K562 (cell line): Measurements from ENCODE around the gene WFIKKN1. TPM values are rescaled to one million over a fixed set of nuclear protein-coding genes. Genes with fewer than 3 reads are reported as not detected.

Experiments used
- CBFB ChIP-seq: sonication (generic); formaldehyde crosslinking; IDR thresholded peaks from 2 replicates; pipeline ENCODE4 v1.4.0; 2020; ENCODE audit warnings: mild to moderate bottlenecking, missing genetic modification reagents
- CHD2 ChIP-seq: IDR thresholded peaks from 2 replicates; pipeline ENCODE4 v1.6.1; 2011; ENCODE audit warnings: low read depth, low read length
- CREM ChIP-seq: IDR thresholded peaks from 2 replicates; pipeline ENCODE4 v1.6.1; 2014; ENCODE audit warnings: antibody characterized with exemption, low read depth
- ELF1 ChIP-seq: fragments of 200-800 bp; sonication (Bioruptor generic); IDR thresholded peaks from 2 replicates; pipeline ENCODE4 v1.6.1; 2016; ENCODE audit warnings: missing genetic modification characterization, missing compliant biosample characterization
- ETS1 ChIP-seq: conservative IDR thresholded peaks from 2 replicates; pipeline ENCODE4 v1.6.1; 2011; ENCODE audit warnings: low read depth, mild to moderate bottlenecking, low read length; ENCODE audit not compliant: control insufficient read depth
- ETV5 ChIP-seq: sonication (generic); formaldehyde crosslinking; IDR thresholded peaks from 2 replicates; pipeline ENCODE4 v1.4.0; 2020; ENCODE audit warnings: low read depth, mild to moderate bottlenecking, missing genetic modification reagents
- JUNB ChIP-seq: fragments of 450-650 bp; formaldehyde crosslinking; conservative IDR thresholded peaks from 2 replicates; pipeline ENCODE4 v1.4.0; 2020; ENCODE audit warnings: mild to moderate bottlenecking
- KDM5B ChIP-seq: fragments of 200-600 bp; sonication (generic); IDR thresholded peaks from 2 replicates; pipeline ENCODE4 v1.6.1; 2012; ENCODE audit warnings: low read depth, mild to moderate bottlenecking, moderate library complexity, low read length, control low read depth, inconsistent platforms; ENCODE audit not compliant: insufficient replicate concordance
- MCM5 ChIP-seq: fragments of 450-650 bp; IDR thresholded peaks from 2 replicates; pipeline ENCODE4 v1.6.1; 2016; ENCODE audit warnings: low read depth
- PML ChIP-seq: IDR thresholded peaks from 2 replicates; pipeline ENCODE4 v1.6.1; 2012; ENCODE audit warnings: low read length, inconsistent platforms
- PYGO2 ChIP-seq: fragments of 450-650 bp; IDR thresholded peaks from 2 replicates; pipeline ENCODE4 v1.6.1; 2016; ENCODE audit warnings: mild to moderate bottlenecking, missing genetic modification characterization, moderate library complexity, missing compliant biosample characterization
- RB1 ChIP-seq: fragments of 450-650 bp; IDR thresholded peaks from 2 replicates; pipeline ENCODE4 v1.6.1; 2017; ENCODE audit warnings: low read depth, mild to moderate bottlenecking
- RBFOX2 ChIP-seq: fragments of 200-400 bp; formaldehyde crosslinking; IDR thresholded peaks from 2 replicates; pipeline ENCODE4 v1.6.1; 2017; ENCODE audit warnings: low read depth, mild to moderate bottlenecking, low read length, moderate library complexity
- SUPT5H ChIP-seq: fragments of 450-650 bp; IDR thresholded peaks from 2 replicates; pipeline ENCODE4 v1.6.1; 2016
- TAF15 ChIP-seq: fragments of 200-400 bp; formaldehyde crosslinking; IDR thresholded peaks from 2 replicates; pipeline ENCODE4 v1.6.1; 2017; ENCODE audit warnings: mild to moderate bottlenecking, low read depth, low read length, moderate library complexity
- TFAM ChIP-seq: fragments of 250-450 bp; sonication (Bioruptor Pico); conservative IDR thresholded peaks from 2 replicates; pipeline ENCODE4 v1.5.0; 2021; ENCODE audit warnings: mild to moderate bottlenecking, moderate library complexity
- XRCC4 ChIP-seq: IDR thresholded peaks from one replicate; pipeline ENCODE4 v1.6.1; 2011; ENCODE audit not compliant: insufficient read depth, insufficient read length; ENCODE audit errors: extremely low read depth
- YBX1 ChIP-seq: fragments of 450-650 bp; IDR thresholded peaks from 2 replicates; pipeline ENCODE4 v1.7.1; 2016; ENCODE audit warnings: mild to moderate bottlenecking
- ZBED1 ChIP-seq: IDR thresholded peaks from 2 replicates; pipeline ENCODE4 v1.6.1; 2014
- ZNF263 ChIP-seq: sonication (generic); formaldehyde crosslinking; IDR thresholded peaks from 2 replicates; pipeline ENCODE4 v1.8.0; 2022; ENCODE audit warnings: mild to moderate bottlenecking, missing genetic modification reagents, borderline replicate concordance
- ZNF282 ChIP-seq: sonication (generic); formaldehyde crosslinking; IDR thresholded peaks from 2 replicates; pipeline ENCODE4 v1.8.1; 2023; ENCODE audit warnings: missing genetic modification reagents
- polyA plus RNA-seq, 8 experiments: library from polyadenylated mRNA; depleted of rRNA in 4 of 8; stranded (reverse) in 5 of 8; unstranded in 3 of 8; fragments of >200 nt; fragmentation: Nextera tagmentation in 2 of 8; fragmentation: Illumina TruSeq in 1 of 8; extraction: Ambion mirVana in 2 of 8; extraction: Trizol in 1 of 8; gene quantifications; 2 replicates each; pipeline versions ENCODE4 v1.2.1 to v1.2.3, GENCODE V29; 2011 to 2014; ENCODE audit warnings: inconsistent platforms in 1 of 8, missing spikeins in 1 of 8
- total RNA-seq, 7 experiments: library from RNA; depleted of rRNA in 6 of 7; stranded (reverse); fragments of >200 nt in 6 of 7; fragmentation: Illumina TruSeq in 2 of 7; extraction: Trizol in 2 of 7; gene quantifications; 2 replicates each; pipeline versions ENCODE4 v1.2.1 to v1.2.3, GENCODE V29; 2011 to 2021; ENCODE audit warnings: low replicate concordance in 1 of 7
- TF ChIP-seq, protein P1 (sequence below), 2 experiments: IDR thresholded peaks; 2 replicates each; pipeline ENCODE4 v1.6.1; 2012; ENCODE audit warnings: improper control_type of control experiment in 2 of 2, low read depth in 2 of 2, low read length in 2 of 2, borderline replicate concordance in 1 of 2

WFIKKN1 gene
- total and polyA plus RNA-seq, 9 of the 15 experiments (the other 6 are each of a cell fraction or from before 2014, with no cell fraction given) = 0.14 to 1.1 (median 0.50) TPM; not detected in 4

GRCh38 chr16:680967-681745, 50.4 kb downstream of the WFIKKN1 start (continued):
- TF ChIP-seq MCM5 = no peak
- TF ChIP-seq PML = 0 out of 2 replicates have a peak, but pooled peaks have one; percentile 7
- no peak for TF ChIP-seq PYGO2 (tag)
- TF ChIP-seq ZNF282 (CRISPR knock-in tag) = 0 out of 2 replicates have a peak, but pooled peaks have one; percentile 62
- peak; percentile 34; the same call in 1 of the 2 replicates for TF ChIP-seq ZBED1
- no peak for TF ChIP-seq CBFB (CRISPR knock-in tag)
- no peak for TF ChIP-seq XRCC4
- no peak for TF ChIP-seq CREM
- TF ChIP-seq ZNF263 (CRISPR knock-in tag) = 0 out of 2 replicates have a peak, but pooled peaks have one; percentile 3
- no peak for TF ChIP-seq TAF15
- peak; percentile 34 for TF ChIP-seq KDM5B
- 0 out of 2 replicates have a peak, but pooled peaks have one; percentile 16 for TF ChIP-seq SUPT5H
- TF ChIP-seq ELF1 (tag) = 0 out of 2 replicates have a peak, but pooled peaks have one; percentile 11
- no peak for TF ChIP-seq CHD2
- TF ChIP-seq, protein P1, sequence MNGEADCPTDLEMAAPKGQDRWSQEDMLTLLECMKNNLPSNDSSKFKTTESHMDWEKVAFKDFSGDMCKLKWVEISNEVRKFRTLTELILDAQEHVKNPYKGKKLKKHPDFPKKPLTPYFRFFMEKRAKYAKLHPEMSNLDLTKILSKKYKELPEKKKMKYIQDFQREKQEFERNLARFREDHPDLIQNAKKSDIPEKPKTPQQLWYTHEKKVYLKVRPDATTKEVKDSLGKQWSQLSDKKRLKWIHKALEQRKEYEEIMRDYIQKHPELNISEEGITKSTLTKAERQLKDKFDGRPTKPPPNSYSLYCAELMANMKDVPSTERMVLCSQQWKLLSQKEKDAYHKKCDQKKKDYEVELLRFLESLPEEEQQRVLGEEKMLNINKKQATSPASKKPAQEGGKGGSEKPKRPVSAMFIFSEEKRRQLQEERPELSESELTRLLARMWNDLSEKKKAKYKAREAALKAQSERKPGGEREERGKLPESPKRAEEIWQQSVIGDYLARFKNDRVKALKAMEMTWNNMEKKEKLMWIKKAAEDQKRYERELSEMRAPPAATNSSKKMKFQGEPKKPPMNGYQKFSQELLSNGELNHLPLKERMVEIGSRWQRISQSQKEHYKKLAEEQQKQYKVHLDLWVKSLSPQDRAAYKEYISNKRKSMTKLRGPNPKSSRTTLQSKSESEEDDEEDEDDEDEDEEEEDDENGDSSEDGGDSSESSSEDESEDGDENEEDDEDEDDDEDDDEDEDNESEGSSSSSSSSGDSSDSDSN (IDR thresholded peaks at IDR 0.05; ENCODE audit: borderline replicate concordance in 1 of 2, low read depth in 2 of 2, low read length in 2 of 2) = peak in 1 of 2 experiments; percentile 31; a peak in 1 of 4 replicates
- TF ChIP-seq YBX1 = no peak
- 0 out of 2 replicates have a peak, but pooled peaks have one; percentile 9 for TF ChIP-seq RB1
- no peak for TF ChIP-seq TFAM
- no peak for TF ChIP-seq ETV5 (CRISPR knock-in tag)
- TF ChIP-seq JUNB (CRISPR knock-in tag) = no peak
- no peak for TF ChIP-seq ETS1
- peak; percentile 55 for TF ChIP-seq RBFOX2
